Activated gamma-delta T cell treated with anti-CD3 and anti-CD28 coated beads, Interleukin-2, amount 50 U/mL, for 16 hours (primary cell): ENCODE results near the gene ETFA.

ENCODE experiments used
- DNase-seq: peaks from one replicate; pipeline ENCODE4 v3.0.0-alpha.2; 2020; ENCODE audit warnings: low read depth

ETFA gene

DNA sequence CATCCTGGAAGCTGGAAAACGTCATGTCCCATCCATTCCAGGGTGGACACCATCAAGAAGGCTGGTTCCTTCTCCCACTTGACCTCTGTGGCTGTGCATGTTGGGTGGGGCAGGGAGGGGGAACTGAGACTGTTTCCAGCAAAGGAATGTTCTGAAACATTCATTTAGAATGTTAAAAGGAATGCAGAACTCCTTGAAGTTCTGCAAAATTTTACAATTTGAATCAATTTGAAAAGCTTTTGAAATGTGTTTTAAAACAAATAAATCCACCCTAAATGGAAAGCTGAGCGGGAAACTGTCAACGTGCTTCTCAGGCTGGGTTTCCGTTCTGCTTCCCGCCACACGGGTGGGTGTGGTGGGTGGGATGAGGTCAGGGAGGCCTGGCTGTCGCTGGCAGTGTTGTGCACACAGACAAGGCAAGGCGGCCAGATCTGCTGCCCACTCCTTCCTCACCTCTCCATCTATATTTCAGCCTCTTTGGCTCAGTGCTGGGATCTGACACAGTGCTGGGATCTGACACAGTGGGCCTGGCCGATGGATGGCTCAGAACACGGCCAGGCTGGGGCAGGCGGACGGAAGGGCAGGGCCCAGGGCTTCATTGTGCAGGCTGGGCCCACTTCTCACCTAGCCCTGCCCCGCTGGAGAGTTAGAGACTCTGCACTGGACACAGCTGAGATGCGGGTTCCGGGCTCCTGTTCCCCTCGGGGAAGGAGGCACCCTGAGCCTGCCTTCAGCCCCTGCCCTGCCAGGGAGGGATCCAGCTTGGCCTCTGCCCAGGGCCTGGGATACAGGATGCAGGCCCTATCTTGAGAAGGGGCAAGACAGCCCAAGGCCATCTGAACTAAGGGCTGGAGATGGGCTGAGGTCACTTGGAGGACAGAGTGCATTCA, 141.1 kb downstream of the ETFA start:
- DNase-seq: no peak

DNA sequence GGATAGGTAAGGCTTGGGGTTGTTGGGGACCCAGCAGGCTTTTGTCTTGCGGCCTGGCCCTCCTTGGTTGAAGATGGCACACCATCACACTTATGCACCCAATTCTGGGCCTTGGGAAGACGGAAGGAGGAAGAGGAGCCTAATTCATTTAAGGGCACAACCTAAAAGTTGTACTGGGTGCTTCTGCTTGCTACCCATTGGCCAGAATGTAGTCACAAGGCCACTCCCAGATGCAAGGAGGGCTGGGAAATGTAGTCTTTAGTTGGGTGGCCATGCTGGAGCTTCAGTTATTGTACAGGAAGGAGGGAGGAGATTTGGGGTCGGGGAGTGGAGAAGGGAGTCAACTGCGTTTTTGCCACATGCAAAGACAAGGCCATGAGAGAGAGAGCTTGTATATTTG, 142.3 kb downstream of the ETFA start:
- no peak for DNase-seq

- DNase-seq: no peak
These were observed 142.9 kb downstream of the ETFA start for GRCh38 chr15:76168237-76168984.

DNA sequence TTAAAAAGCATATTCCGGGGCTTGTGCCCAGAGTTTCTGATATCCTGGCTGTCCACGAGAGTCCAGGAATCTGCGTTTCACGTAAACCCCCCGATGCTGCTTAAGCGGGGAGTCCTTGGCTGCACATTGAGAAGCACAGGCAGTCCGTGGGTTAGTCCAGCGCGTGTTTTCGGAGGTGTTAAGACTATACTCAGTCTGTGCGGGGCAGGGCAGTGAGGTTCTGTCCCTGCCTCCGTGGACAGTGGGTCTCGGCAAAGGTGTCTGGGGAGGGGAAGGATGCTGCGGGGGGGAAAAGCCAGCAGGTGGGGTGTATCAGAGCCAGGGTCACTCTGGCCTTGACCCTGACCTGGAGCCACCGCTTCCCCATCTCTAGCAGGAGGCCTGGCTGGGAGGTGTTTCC, 145.3 kb downstream of the ETFA start:
- no peak for DNase-seq
